ENCODE results near the gene RRM1.
A peak's percentile ranks its signal among the peaks of the same experiment; 100 is the strongest.

The RRM1 gene

GRCh38 chr11:4059424-4059823 lies 35.2 kb upstream of the RRM1 start:
- no peak for DNase-seq (ENCODE audit: low read depth)
- no peak overlapping the region for H3K4me3 ChIP-seq (ENCODE audit: low read depth, low read length)
- no peak for TF ChIP-seq CTCF (IDR thresholded peaks at IDR 0.05; ENCODE audit: control insufficient read depth, extremely low read depth, insufficient read depth)

GRCh38 chr11:4060182-4060923 lies 34.2 kb upstream of the RRM1 start:
- peak; percentile 82 for DNase-seq (ENCODE audit: low read depth)
- no peak overlapping the region for H3K4me3 ChIP-seq (ENCODE audit: low read depth, low read length)
- TF ChIP-seq CTCF (IDR thresholded peaks at IDR 0.05; ENCODE audit: control insufficient read depth, extremely low read depth, insufficient read depth): no peak

- DNase-seq (ENCODE audit: low read depth): no peak
- TF ChIP-seq CTCF (IDR thresholded peaks at IDR 0.05; ENCODE audit: control insufficient read depth, extremely low read depth, insufficient read depth): no peak
- H3K4me3 ChIP-seq (ENCODE audit: low read depth, low read length): no peak overlapping the region
Measured at GRCh38 chr11:4061700-4062099, 32.9 kb upstream of the RRM1 start.

- H3K4me3 ChIP-seq (ENCODE audit: low read depth, low read length): no peak overlapping the region
- TF ChIP-seq CTCF (IDR thresholded peaks at IDR 0.05; ENCODE audit: control insufficient read depth, extremely low read depth, insufficient read depth): no peak
- no peak for DNase-seq (ENCODE audit: low read depth)
Measured at GRCh38 chr11:4063348-4063747, 31.3 kb upstream of the RRM1 start.

- H3K4me3 ChIP-seq (ENCODE audit: low read depth, low read length): no peak overlapping the region
- no peak for DNase-seq (ENCODE audit: low read depth)
- TF ChIP-seq CTCF (IDR thresholded peaks at IDR 0.05; ENCODE audit: control insufficient read depth, extremely low read depth, insufficient read depth): no peak
Measured at GRCh38 chr11:4064278-4064955, 30.2 kb upstream of the RRM1 start.

- no peak overlapping the region for H3K4me3 ChIP-seq (ENCODE audit: low read depth, low read length)
- no peak for TF ChIP-seq CTCF (IDR thresholded peaks at IDR 0.05; ENCODE audit: control insufficient read depth, extremely low read depth, insufficient read depth)
- no peak for DNase-seq (ENCODE audit: low read depth)
Measured at GRCh38 chr11:4065086-4065485, 29.5 kb upstream of the RRM1 start.
